Testis (tissue), 3 donors: Measurements from ENCODE around the gene ADPRHL1. TPM values are rescaled to one million over a fixed set of nuclear protein-coding genes. Genes with fewer than 3 reads are reported as not detected.

Experiments used
- DNase-seq: peaks from one replicate; pipeline ENCODE4 v3.0.0-alpha.2; 2019
- H3K27ac ChIP-seq, 2 donors: fragments of 200-600 bp; sonication (generic); one replicate each; pipeline ENCODE4 v1.5.1; 2019
- H3K27me3 ChIP-seq: fragments of 200-600 bp; sonication (generic); one replicate; pipeline ENCODE4 v1.5.1; 2019
- H3K36me3 ChIP-seq: fragments of 200-600 bp; sonication (generic); one replicate; pipeline ENCODE4 v1.5.1; 2017; ENCODE audit warnings: low read depth; ENCODE audit errors: missing control alignments
- H3K4me1 ChIP-seq: fragments of 200-600 bp; sonication (generic); one replicate; pipeline ENCODE4 v1.5.1; 2019
- H3K4me3 ChIP-seq, 2 donors: fragments of 200-600 bp; sonication (generic); one replicate each; pipeline ENCODE4 v1.5.1; 2017 to 2019
- H3K9me3 ChIP-seq: fragments of 200-600 bp; sonication (generic); one replicate; pipeline ENCODE4 v1.5.1; 2017
- POLR2A ChIP-seq: fragments of 450-650 bp; IDR thresholded peaks from one replicate; pipeline ENCODE4 v1.6.1; 2017; ENCODE audit warnings: antibody characterized with exemption, mild to moderate bottlenecking, moderate library complexity
- WGBS, 2 donors: methylation state at CpG; one replicate each; pipeline ENCODE4 v1.1.5; 2018; 5-methylcytosine and 5-hydroxymethylcytosine counted together
- intact Hi-C: fragments of 100-400 bp; cut with DNase I; formaldehyde crosslinking; loops from one replicate; pipeline ENCODE4 v1.15.1; 2023; ENCODE audit warnings: low total_unique reads
- polyA plus RNA-seq: library from polyadenylated mRNA; stranded (reverse); fragments of 350-450 nt; fragmentation: Illumina TruSeq; extraction: RNeasy Lipid Tissue Mini Kit (QIAGEN cat#74804); gene quantifications from one replicate; pipeline ENCODE4 v1.2.3, GENCODE V29; 2014; ENCODE audit warnings: low read depth, low replicate concordance; ENCODE audit not compliant: insufficient read depth
- total RNA-seq, 2 donors: library from RNA; depleted of rRNA; stranded (reverse); fragments of >200 nt; gene quantifications; one replicate each; pipeline ENCODE4 v1.2.3, GENCODE V29; 2016
- TF ChIP-seq, protein P1 (sequence below), 3 experiments: fragments of 450-650 bp in 2 of 3; fragments of 200-600 bp in 1 of 3; sonication (generic) in 1 of 3; IDR thresholded peaks; one replicate each; pipeline ENCODE4 v1.5.1; 2016 to 2019; ENCODE audit warnings: antibody characterized with exemption in 3 of 3, mild to moderate bottlenecking in 2 of 3, moderate library complexity in 1 of 3

ADPRHL1 gene
- total and polyA plus RNA-seq, 3 donors from 2014 or later, result 6.2 to 9.3 (median 6.6) TPM

DNA sequence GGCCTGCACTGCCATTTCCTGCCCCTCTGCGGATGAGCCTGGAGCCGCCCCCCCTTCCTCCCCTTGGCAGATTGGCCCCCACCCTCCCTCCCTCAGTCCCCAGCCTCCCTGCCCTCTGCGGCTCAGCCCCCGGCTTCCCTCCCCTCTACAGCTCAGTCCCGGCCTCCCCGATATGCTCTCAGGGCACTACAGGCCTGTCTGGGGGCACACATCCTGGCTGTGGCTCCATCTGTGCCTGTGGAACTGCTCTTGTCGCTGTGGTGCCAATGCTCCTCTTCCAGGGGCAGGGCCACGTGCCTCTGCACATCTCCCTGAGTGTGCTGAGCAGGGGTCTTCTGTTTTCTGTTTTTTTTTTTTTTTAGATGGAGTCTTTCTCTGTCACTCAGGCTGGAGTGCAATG is 39.0 kb downstream of the ADPRHL1 start:
- TF ChIP-seq, protein P1, sequence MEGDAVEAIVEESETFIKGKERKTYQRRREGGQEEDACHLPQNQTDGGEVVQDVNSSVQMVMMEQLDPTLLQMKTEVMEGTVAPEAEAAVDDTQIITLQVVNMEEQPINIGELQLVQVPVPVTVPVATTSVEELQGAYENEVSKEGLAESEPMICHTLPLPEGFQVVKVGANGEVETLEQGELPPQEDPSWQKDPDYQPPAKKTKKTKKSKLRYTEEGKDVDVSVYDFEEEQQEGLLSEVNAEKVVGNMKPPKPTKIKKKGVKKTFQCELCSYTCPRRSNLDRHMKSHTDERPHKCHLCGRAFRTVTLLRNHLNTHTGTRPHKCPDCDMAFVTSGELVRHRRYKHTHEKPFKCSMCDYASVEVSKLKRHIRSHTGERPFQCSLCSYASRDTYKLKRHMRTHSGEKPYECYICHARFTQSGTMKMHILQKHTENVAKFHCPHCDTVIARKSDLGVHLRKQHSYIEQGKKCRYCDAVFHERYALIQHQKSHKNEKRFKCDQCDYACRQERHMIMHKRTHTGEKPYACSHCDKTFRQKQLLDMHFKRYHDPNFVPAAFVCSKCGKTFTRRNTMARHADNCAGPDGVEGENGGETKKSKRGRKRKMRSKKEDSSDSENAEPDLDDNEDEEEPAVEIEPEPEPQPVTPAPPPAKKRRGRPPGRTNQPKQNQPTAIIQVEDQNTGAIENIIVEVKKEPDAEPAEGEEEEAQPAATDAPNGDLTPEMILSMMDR (IDR thresholded peaks at IDR 0.05), result no peak
- no peak for TF ChIP-seq POLR2A
- no peak for DNase-seq
- Histone ChIP-seq H3K36me3 (no peaks in the 10 kb centered on the region), H3K27me3 (no peaks in the 10 kb centered on the region), H3K4me1 (no peaks in the 10 kb centered on the region), H3K9me3 (no peaks in the 10 kb centered on the region), H3K4me3 (no peak overlapping the region), H3K27ac (no peak overlapping the region)
- intact Hi-C loops, result no loop called here
- 84 to 91% methylated on average over 8 of the region's 8 CpGs for WGBS, 2 donors

- Histone ChIP-seq H3K27ac (no peak overlapping the region), H3K9me3 (no peaks in the 10 kb centered on the region), H3K4me3 (no peak overlapping the region), H3K27me3 (no peaks in the 10 kb centered on the region), H3K4me1 (no peaks in the 10 kb centered on the region), H3K36me3 (no peaks in the 10 kb centered on the region)
- TF ChIP-seq, protein P1 (IDR thresholded peaks at IDR 0.05), result no peak
- TF ChIP-seq POLR2A, result no peak
- intact Hi-C loops, result no loop called here
- 53 to 100% methylated on average over 1 to 9 of the region's 9 CpGs for WGBS, 2 donors
- no peak for DNase-seq
Measured at GRCh38 chr13:113413898-113414282, 39.4 kb downstream of the ADPRHL1 start.

- no peak for TF ChIP-seq POLR2A
- TF ChIP-seq, protein P1 (IDR thresholded peaks at IDR 0.05), result no peak
- DNase-seq, result no peak
- H3K9me3 ChIP-seq, result no peaks in the 10 kb centered on the region
- no peak overlapping the region for H3K27ac ChIP-seq
- intact Hi-C loops, result no loop called here
- no peaks in the 10 kb centered on the region for H3K27me3 ChIP-seq
- WGBS, 2 donors, result 87 to 95% methylated on average over 18 to 31 of the region's 32 CpGs
- H3K4me3 ChIP-seq, result no peak overlapping the region
- H3K4me1 ChIP-seq, result no peaks in the 10 kb centered on the region
- no peaks in the 10 kb centered on the region for H3K36me3 ChIP-seq
Measured at GRCh38 chr13:113413178-113413897, 40.0 kb downstream of the ADPRHL1 start.

DNA sequence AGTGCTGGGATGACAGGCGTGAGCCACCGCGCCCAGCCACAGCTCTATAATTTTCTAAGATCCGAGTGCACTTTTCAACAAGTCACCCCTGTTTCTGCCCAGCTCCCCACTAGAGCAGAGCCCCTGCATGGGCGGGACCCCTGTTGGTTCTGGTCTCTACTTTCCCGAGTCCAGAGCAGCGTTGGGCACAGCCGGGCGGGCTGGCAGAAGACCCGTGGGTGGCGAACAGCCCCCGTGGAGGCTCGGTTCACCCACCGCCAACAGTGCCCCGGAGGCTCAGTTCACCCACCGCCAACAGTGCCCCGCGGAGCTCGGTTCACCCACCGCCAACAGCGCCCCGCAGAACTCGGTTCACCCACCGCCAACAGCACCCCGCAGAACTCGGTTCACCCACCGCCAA is 40.8 kb downstream of the ADPRHL1 start:
- H3K9me3 ChIP-seq, result no peaks in the 10 kb centered on the region
- no peak for TF ChIP-seq POLR2A
- TF ChIP-seq, protein P1 (IDR thresholded peaks at IDR 0.05), result no peak
- H3K4me3 ChIP-seq, result no peak overlapping the region
- no peaks in the 10 kb centered on the region for H3K27me3 ChIP-seq
- WGBS, 2 donors, result 90 to 95% methylated on average over 5 to 17 of the region's 27 CpGs
- H3K27ac ChIP-seq, result no peak overlapping the region
- no peak for DNase-seq
- no peaks in the 10 kb centered on the region for H3K4me1 ChIP-seq
- no peaks in the 10 kb centered on the region for H3K36me3 ChIP-seq
- intact Hi-C loops, result no loop called here
